ENCODE results near the gene PRKCH. TPM values are rescaled to one million over a fixed set of nuclear protein-coding genes. Genes with fewer than 3 reads are reported as not detected.

Gene PRKCH
- polyA plus RNA-seq, 3 donors = 5.1 to 19.7 (median 10.1) TPM

- 87 to 96% (median 94%) methylated on average over 9 of the region's 9 CpGs for WGBS, 3 donors
- no peak overlapping the region for H3K27ac ChIP-seq (ENCODE audit: low read depth, low read length)
Measured at GRCh38 chr14:61505815-61506809, 184.7 kb downstream of the PRKCH start.

- H3K27ac ChIP-seq (ENCODE audit: low read depth, low read length) = no peak overlapping the region
- 45 to 74% (median 50%) methylated on average over 2 of the region's 2 CpGs for WGBS, 3 donors
Measured at GRCh38 chr14:61508526-61508925, 187.1 kb downstream of the PRKCH start.

- H3K27ac ChIP-seq (ENCODE audit: low read depth, low read length) = no peak overlapping the region
- WGBS, 3 donors = 88 to 95% (median 92%) methylated on average over 6 of the region's 6 CpGs
Measured at GRCh38 chr14:61510736-61511557, 189.6 kb downstream of the PRKCH start.

- no peak overlapping the region for H3K27ac ChIP-seq (ENCODE audit: low read depth, low read length)
Measured at GRCh38 chr14:61511558-61511948, 190.2 kb downstream of the PRKCH start.

GRCh38 chr14:61512026-61512834, 190.9 kb downstream of the PRKCH start:
- WGBS, 3 donors = 48 to 58% (median 54%) methylated on average over 2 of the region's 2 CpGs
- H3K27ac ChIP-seq (ENCODE audit: low read depth, low read length) = no peak overlapping the region

More at GRCh38 chr14:61511558-61511948, 190.2 kb downstream of the PRKCH start:
- WGBS, 3 donors = 40 to 78% (median 73%) methylated on average over 6 of the region's 6 CpGs

DNA sequence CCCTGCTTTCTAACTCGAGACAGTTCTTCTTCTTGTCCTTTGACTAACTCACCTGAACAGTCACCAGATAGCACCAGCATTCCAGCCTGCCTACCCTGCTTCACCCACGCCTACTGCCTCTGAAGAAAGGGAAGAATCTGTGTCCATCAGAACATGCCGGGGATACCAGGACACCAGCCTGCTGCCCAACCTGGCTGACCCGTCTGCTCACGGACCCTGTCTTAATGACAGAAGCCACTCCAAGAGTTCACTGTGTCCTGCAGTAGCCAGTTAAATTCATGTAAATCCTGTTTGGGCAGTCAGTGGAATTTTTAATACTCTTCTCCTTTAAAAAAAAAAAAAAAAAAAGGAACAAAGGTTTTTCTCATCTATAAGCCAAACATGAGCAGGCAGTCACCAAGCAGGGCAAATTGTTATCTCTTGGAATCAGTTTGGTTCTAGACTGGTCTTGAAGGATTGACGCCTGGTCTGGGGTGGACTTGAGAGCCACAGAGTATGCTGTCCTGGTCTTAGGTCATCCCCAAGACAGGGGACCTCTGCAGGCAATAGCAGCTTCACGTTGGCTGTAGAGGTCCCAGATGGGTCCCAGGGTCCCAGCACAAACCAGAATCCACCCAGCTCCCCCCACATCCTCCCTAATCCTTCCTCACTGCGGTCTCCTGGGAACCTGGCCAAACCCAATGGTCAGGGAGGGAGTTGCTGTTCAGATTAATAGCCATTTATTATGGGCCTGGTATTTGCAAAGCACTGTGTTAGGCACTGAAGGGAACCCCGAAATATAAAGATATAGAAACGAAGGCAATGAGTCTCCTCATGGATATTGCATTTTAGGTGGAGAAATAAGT, 192.8 kb downstream of the PRKCH start:
- H3K27ac ChIP-seq (ENCODE audit: low read depth, low read length) = no peak overlapping the region
- WGBS, 3 donors = 60 to 72% (median 69%) methylated on average over 10 of the region's 10 CpGs

- WGBS, 3 donors = 69 to 91% (median 78%) methylated on average over 1 of the region's 1 CpG
- H3K27ac ChIP-seq (ENCODE audit: low read depth, low read length) = no peak overlapping the region
Measured at GRCh38 chr14:61514927-61515326, 193.5 kb downstream of the PRKCH start.

DNA sequence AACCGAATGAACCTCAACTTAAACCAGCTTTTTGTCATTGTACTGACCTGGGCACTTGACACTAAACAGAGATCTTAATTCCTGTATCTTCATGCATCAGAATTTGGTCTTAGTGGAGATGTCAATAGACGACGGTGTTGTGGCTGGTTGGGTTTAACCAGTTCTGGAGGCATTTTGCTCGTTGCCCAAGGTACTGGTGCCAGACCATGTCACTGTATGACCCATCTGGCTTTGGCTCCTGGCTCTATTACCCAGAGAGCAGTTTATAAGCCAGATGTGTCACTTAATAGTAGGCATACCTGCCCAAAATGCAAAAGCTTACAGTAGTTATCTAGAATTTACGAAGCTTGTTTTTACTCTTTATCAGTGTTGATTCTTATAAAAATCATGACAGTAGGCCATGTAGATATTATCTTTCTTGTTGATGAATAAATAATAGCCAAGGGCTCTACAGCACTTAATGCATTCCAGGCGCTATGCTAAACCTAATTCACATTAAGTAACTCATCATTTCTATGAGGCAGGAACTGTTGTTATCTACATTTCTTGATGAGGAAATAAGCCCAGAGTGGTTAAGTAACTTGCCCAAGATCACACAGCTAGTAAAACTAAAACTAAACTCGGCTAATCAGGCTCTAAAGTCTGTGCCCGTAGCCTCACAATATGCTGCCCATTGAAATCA, 194.2 kb downstream of the PRKCH start:
- H3K27ac ChIP-seq (ENCODE audit: low read depth, low read length) = no peak overlapping the region

GRCh38 chr14:61516118-61516743, 194.9 kb downstream of the PRKCH start:
- 16 to 41% (median 31%) methylated on average over 2 of the region's 2 CpGs for WGBS, 3 donors
- H3K27ac ChIP-seq (ENCODE audit: low read depth, low read length) = no peak overlapping the region

More for the DNA sequence above, 194.2 kb downstream of the PRKCH start:
- WGBS, 3 donors = 75 to 94% (median 92%) methylated on average over 8 of the region's 8 CpGs

DNA sequence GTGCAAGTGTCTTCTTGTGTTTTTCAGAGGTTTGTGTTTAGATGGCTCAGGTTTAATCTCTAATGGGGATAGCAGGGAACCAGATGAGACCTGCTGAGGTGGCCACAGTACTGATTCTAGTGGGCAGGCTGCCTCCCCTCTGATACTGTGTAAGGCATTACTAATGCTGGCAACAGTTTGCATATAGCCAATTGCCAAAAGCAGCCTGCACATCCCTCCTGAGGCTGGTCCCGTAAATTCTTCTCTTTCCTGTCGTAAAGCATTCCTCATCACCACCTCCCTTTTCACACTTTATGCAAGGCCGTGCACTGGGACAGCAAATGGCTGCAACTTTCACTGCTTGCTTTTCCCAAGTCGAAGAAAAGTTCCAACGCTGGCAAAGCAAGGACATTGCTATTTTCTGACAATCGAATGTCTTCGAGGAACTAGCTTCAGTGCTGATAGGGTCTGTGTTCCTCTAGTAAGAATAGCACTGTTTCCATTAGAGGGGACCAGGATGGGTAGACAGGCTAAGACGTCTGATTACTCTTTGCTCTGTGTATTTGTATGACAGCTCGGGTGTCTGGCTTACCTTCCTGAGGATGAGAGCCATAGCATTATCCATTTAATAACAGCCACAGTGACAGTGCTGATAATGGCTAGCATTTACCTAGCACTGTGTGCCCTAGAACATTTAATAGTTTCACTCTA, 195.7 kb downstream of the PRKCH start:
- no peak overlapping the region for H3K27ac ChIP-seq (ENCODE audit: low read depth, low read length)
- WGBS, 3 donors = 41 to 66% (median 61%) methylated on average over 9 of the region's 9 CpGs

DNA sequence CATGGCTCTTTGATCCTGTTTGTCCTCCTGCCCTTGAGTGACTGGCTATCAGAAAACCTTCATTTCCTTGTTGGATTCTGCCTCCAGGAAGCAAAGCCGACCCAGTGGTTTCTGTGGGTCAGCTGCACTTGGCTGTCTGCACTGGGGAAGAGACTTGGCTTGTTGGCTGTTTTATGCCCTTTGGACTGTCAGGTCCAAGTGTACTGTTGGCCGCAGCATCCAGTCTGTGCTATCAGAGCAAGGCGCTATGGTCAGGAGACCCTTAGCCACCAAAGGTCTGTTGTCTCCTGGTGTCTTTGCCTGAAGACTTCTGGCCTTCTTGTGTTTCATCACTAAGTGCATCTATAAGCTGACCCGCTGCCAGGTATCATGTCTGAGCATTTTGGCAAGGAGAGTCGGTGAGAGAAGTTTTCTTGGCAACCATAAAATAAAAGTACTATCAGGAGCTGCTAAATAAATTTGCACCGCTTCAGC, 196.6 kb downstream of the PRKCH start:
- H3K27ac ChIP-seq (ENCODE audit: low read depth, low read length) = no peak overlapping the region
- WGBS, 3 donors = 24 to 55% (median 53%) methylated on average over 6 of the region's 6 CpGs

DNA sequence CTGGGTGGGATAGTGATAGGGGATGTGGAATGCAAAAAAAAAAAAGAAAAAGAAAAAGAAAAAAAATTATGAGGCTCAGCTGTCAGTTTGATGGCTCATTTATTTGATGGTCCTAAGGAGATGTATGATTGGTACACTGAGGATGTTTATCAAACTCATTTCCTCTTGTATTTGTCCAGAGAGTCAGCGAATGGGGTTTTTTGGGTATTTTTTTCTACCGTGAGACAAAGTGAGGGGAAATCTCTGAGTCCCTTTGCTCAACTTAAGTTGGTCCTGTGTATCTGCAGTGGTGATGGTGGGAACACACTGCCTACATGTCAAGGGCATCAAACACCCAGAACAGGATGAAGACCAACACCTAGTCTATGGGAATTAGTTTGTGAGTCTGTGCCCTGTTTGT, 197.0 kb downstream of the PRKCH start:
- no peak overlapping the region for H3K27ac ChIP-seq (ENCODE audit: low read depth, low read length)
- WGBS, 3 donors = 59 to 77% (median 66%) methylated on average over 2 of the region's 2 CpGs

GRCh38 chr14:61519106-61519505, 197.7 kb downstream of the PRKCH start:
- no peak overlapping the region for H3K27ac ChIP-seq (ENCODE audit: low read depth, low read length)
- WGBS, 3 donors = 95 to 98% (median 96%) methylated on average over 6 of the region's 6 CpGs

DNA sequence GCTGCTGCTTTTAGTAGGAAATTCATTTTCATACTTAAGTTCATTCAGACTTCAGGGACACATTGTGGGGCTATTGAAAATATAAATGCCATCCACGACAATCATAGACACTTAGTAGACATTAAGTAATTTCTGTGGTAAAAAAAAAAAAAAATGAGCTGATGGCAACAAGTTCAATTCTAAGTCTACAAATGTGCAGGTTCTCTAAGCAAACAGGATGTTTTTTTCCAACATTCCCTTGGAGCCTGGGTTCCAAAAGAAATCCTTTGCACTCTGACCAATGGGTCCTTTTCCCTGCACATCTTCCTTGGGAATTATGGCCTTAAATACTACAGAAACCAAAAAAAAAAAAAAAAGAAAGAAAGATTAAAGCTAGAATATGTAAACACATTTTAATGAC, 198.4 kb downstream of the PRKCH start:
- WGBS, 3 donors = 89 to 94% (median 93%) methylated on average over 1 of the region's 1 CpG
- H3K27ac ChIP-seq (ENCODE audit: low read depth, low read length) = no peak overlapping the region

DNA sequence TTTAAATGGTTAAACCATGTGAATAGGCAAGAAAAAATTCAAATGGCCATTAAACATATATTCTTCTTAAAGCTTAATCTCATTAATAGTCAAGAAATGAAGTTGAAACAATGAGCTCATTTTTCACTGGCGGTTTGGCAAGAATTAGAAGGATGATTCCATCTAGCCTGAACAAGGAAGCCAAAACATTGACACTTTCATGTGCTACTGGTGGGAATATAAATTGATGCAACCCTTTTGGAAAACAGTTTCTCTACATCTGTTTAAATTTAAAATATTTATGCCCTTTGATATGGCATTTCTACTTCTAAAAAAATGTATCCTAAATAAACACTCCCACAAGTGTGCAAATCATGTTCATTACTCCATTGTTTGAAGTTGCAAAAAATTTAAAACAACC, 199.2 kb downstream of the PRKCH start:
- WGBS, 3 donors = 74 to 91% (median 79%) methylated on average over 1 of the region's 1 CpG
- H3K27ac ChIP-seq (ENCODE audit: low read depth, low read length) = no peak overlapping the region

GRCh38 chr14:61521773-61522172, 200.4 kb downstream of the PRKCH start:
- 52 to 93% (median 86%) methylated on average over 1 of the region's 1 CpG for WGBS, 3 donors
- no peak overlapping the region for H3K27ac ChIP-seq (ENCODE audit: low read depth, low read length)
